Gastrocnemius medialis (tissue), 4 donors: ENCODE results near the gene THSD4. TPM values are rescaled to one million over a fixed set of nuclear protein-coding genes. Genes with fewer than 3 reads are reported as not detected.

Experiments used
- ATAC-seq, 2 donors: fragments of 150-250 bp; one replicate each; pipeline ENCODE4 v1.9.1; 2016
- DNase-seq, 2 donors: peaks; one replicate each; pipeline ENCODE4 v3.0.0-alpha.2; 2019
- H3K27ac ChIP-seq, 4 donors: fragments of 200-600 bp; sonication (generic); 1 replicate in 1 of 4; 2 replicates in 3 of 4; pipeline ENCODE4 v1.5.1; 2016 to 2018; ENCODE audit warnings: mild to moderate bottlenecking in 2 of 4, moderate library complexity in 1 of 4
- H3K27me3 ChIP-seq, 3 donors: fragments of 200-600 bp; sonication (generic) in 2 of 3; 1 replicate in 1 of 3; 2 replicates in 2 of 3; pipeline versions ENCODE4 v1.5.1 to v1.6.0; 2016 to 2019; ENCODE audit warnings: mild to moderate bottlenecking in 1 of 3, moderate library complexity in 1 of 3
- H3K36me3 ChIP-seq, 2 donors: fragments of 200-600 bp; sonication (generic) in 1 of 2; one replicate each; pipeline ENCODE4 v1.5.1; 2017 to 2018
- H3K4me1 ChIP-seq, 2 donors: fragments of 200-600 bp; sonication (generic) in 1 of 2; one replicate each; pipeline ENCODE4 v1.5.1; 2016 to 2017; ENCODE audit warnings: mild to moderate bottlenecking in 2 of 2
- H3K4me3 ChIP-seq, 4 donors: fragments of 200-600 bp; sonication (generic) in 3 of 4; 1 replicate in 1 of 4; 2 replicates in 3 of 4; pipeline ENCODE4 v1.5.1; 2016 to 2019; ENCODE audit warnings: mild to moderate bottlenecking in 2 of 4
- H3K9me3 ChIP-seq, 3 donors: fragments of 200-600 bp; sonication (generic) in 2 of 3; 1 replicate in 1 of 3; 2 replicates in 2 of 3; pipeline ENCODE4 v1.5.1; 2016 to 2019
- CTCF ChIP-seq, 5 experiments: fragments of 450-650 bp in 3 of 5; fragments of 200-600 bp in 2 of 5; sonication (generic) in 2 of 5; IDR thresholded peaks in 4 of 5; conservative IDR thresholded peaks in 1 of 5; 1 replicate in 4 of 5; 2 replicates in 1 of 5; pipeline ENCODE4 v1.5.1; 2016 to 2019; ENCODE audit warnings: antibody characterized with exemption in 5 of 5, mild to moderate bottlenecking in 3 of 5, moderate library complexity in 3 of 5
- POLR2A ChIP-seq, 2 donors: fragments of 450-650 bp; IDR thresholded peaks; one replicate each; pipeline ENCODE4 v1.6.1; 2017; ENCODE audit warnings: antibody characterized with exemption in 2 of 2, mild to moderate bottlenecking in 2 of 2, moderate library complexity in 2 of 2
- in situ Hi-C, 4 donors: fragments of 200-750 bp; cut with MboI; loops; one replicate each; pipeline versions ENCODE4 v1.15.0 to v1.8.0; 2017; ENCODE audit warnings: low sequenced_read_pairs in 4 of 4
- intact Hi-C: fragments of 100-400 bp; cut with DNase I; formaldehyde crosslinking; loops from one replicate; pipeline ENCODE4 v1.15.1; 2023; ENCODE audit warnings: low total_unique reads
- total RNA-seq, 4 donors: library from RNA; depleted of rRNA; stranded (reverse); fragments of >200 nt; gene quantifications; one replicate each; pipeline versions ENCODE4 v1.1.0 to v1.2.3, GENCODE V29; 2016

Gene THSD4
- total RNA-seq, 4 donors from 2014 or later, result 0.35 to 3.1 (median 0.60) TPM

- intact Hi-C loops, result no loop called here
- in situ Hi-C loops, result no loop called here
Measured at GRCh38 chr15:71646767-71647486, 531.7 kb downstream of the THSD4 start.

GRCh38 chr15:71647487-71647808 lies 532.2 kb downstream of the THSD4 start:
- Histone ChIP-seq H3K9me3 (no peaks in the 10 kb centered on the region), H3K27me3 (no peaks in the 10 kb centered on the region), H3K4me1 (peaks cover 0 to 6% of the 10 kb centered on the region in 2 donors), H3K36me3 (no peaks in the 10 kb centered on the region), H3K4me3 (no peak overlapping the region), H3K27ac (no peak overlapping the region)
- intact Hi-C loops, result no loop called here
- TF ChIP-seq CTCF (IDR thresholded peaks at IDR 0.05 in 4 of 5, conservative IDR thresholded peaks at IDR 0.05 in 1 of 5), result no peak
- TF ChIP-seq POLR2A (IDR thresholded peaks at IDR 0.05), result no peak
- in situ Hi-C loops, result no loop called here
- ATAC-seq, result no peak
- DNase-seq, result no peak

More at GRCh38 chr15:71646767-71647486, 531.7 kb downstream of the THSD4 start:
- ATAC-seq (no peak), DNase-seq (no peak)
- Histone ChIP-seq H3K27me3 (no peaks in the 10 kb centered on the region), H3K36me3 (no peaks in the 10 kb centered on the region), H3K4me3 (no peak overlapping the region), H3K9me3 (no peaks in the 10 kb centered on the region), H3K27ac (no peak overlapping the region), H3K4me1 (peaks cover 0 to 6% of the 10 kb centered on the region in 2 donors)
- no peak for TF ChIP-seq CTCF (IDR thresholded peaks at IDR 0.05 in 4 of 5, conservative IDR thresholded peaks at IDR 0.05 in 1 of 5)
- TF ChIP-seq POLR2A (IDR thresholded peaks at IDR 0.05), result no peak

- Histone ChIP-seq H3K27me3 (no peaks in the 10 kb centered on the region), H3K9me3 (no peaks in the 10 kb centered on the region), H3K4me1 (peaks cover 0 to 6% of the 10 kb centered on the region in 2 donors), H3K27ac (no peak overlapping the region), H3K4me3 (no peak overlapping the region), H3K36me3 (no peaks in the 10 kb centered on the region)
- in situ Hi-C loops, result no loop called here
- no peak for TF ChIP-seq CTCF (IDR thresholded peaks at IDR 0.05 in 4 of 5, conservative IDR thresholded peaks at IDR 0.05 in 1 of 5)
- TF ChIP-seq POLR2A (IDR thresholded peaks at IDR 0.05), result no peak
- ATAC-seq (no peak), DNase-seq (no peak)
- intact Hi-C loops, result no loop called here
Measured at GRCh38 chr15:71648095-71648494, 532.8 kb downstream of the THSD4 start.

- Histone ChIP-seq H3K4me3 (no peak overlapping the region), H3K4me1 (peaks cover 0 to 6% of the 10 kb centered on the region in 2 donors), H3K27me3 (no peaks in the 10 kb centered on the region), H3K27ac (no peak overlapping the region), H3K9me3 (no peaks in the 10 kb centered on the region), H3K36me3 (no peaks in the 10 kb centered on the region)
- TF ChIP-seq CTCF (IDR thresholded peaks at IDR 0.05 in 4 of 5, conservative IDR thresholded peaks at IDR 0.05 in 1 of 5) (no peak), POLR2A (IDR thresholded peaks at IDR 0.05) (no peak)
- ATAC-seq, result no peak
- in situ Hi-C loops (loop anchor here in 1 of 4 donors (10.0 kb wide), 1 partner anchor 205 kb away; no protein-coding TSS in a partner anchor), intact Hi-C loops (loop anchor here (2.0 to 5.0 kb wide), 2 partner anchors 118 to 201 kb away; no protein-coding TSS in a partner anchor)
- DNase-seq, result no peak
Measured at GRCh38 chr15:71649894-71650293, 534.6 kb downstream of the THSD4 start.
